ENCODE measurements around the gene ADGRE2. TPM values are rescaled to one million over a fixed set of nuclear protein-coding genes. Genes with fewer than 3 reads are reported as not detected.
"Not testable (repeated sequence)": the region's sequence is repeated elsewhere in the genome, so short reads cannot be mapped to it uniquely, and the experiment has no call there.

ADGRE2 gene
- total RNA-seq, 1 donor from 2014 or later, result 0.93 TPM

GRCh38 chr19:14770136-14770535, 8.2 kb downstream of the ADGRE2 start:
- ATAC-seq (ENCODE audit: low read depth) (no peak), DNase-seq (no peak)
- Mint-ChIP-seq H3K4me3 (no peak overlapping the region), H3K4me1 (peaks cover 7% of the 10 kb centered on the region), H3K27ac (no peak overlapping the region), H3K27me3 (peaks cover 9% of the 10 kb centered on the region), H3K36me3 (ENCODE audit: low read depth) (peaks cover 3% of the 10 kb centered on the region), H3K9me3 (no peaks in the 10 kb centered on the region)
- POLR2A ChIA-PET, result no interaction called here
- TF ChIP-seq CTCF (IDR thresholded peaks at IDR 0.05), result no peak
- CTCF ChIA-PET, result interaction anchor here (1.5 kb wide), 1 partner anchor 16 kb away, joined by 4 read pairs; no protein-coding TSS in a partner anchor
- intact Hi-C loops (cut with micrococcal nuclease), result no loop called here

DNA sequence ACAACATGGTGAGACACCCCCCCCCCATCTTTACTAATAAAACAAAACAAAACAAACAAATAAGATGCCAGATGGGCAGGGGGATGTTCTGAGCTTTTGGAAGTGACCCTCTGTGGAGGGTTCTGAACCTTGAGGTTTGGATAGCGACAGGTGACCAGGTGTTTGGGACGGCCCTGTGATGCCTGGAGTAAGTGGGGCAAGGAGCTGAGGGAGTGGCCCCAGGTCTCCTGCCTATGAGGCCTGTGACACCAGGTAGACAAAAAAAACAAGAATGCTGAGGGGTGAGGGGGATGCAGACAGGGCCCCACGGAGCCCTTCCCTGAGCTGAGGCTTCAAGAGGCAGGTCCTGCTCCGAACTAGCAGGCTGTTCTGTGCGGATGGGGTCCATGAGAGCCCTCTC, 9.2 kb downstream of the ADGRE2 start:
- ChIA-PET CTCF (interaction anchor here (1.5 kb wide), 1 partner anchor 16 kb away, joined by 4 read pairs; no protein-coding TSS in a partner anchor), POLR2A (no interaction called here)
- Mint-ChIP-seq H3K4me1 (peaks cover 7% of the 10 kb centered on the region), H3K4me3 (no peak overlapping the region), H3K27ac (no peak overlapping the region), H3K9me3 (no peaks in the 10 kb centered on the region), H3K27me3 (peaks cover 13% of the 10 kb centered on the region), H3K36me3 (ENCODE audit: low read depth) (peaks cover 3% of the 10 kb centered on the region)
- DNase-seq, result no peak
- intact Hi-C loops (cut with micrococcal nuclease), result no loop called here
- no peak for TF ChIP-seq CTCF (IDR thresholded peaks at IDR 0.05)
- no peak for ATAC-seq (ENCODE audit: low read depth)

- H3K27ac Mint-ChIP-seq, result no peak overlapping the region
- no peaks in the 10 kb centered on the region for H3K9me3 Mint-ChIP-seq
- intact Hi-C loops (cut with micrococcal nuclease), result no loop called here
- peaks cover 10% of the 10 kb centered on the region for H3K27me3 Mint-ChIP-seq
- ChIA-PET POLR2A (no interaction called here), CTCF (no interaction called here)
- ATAC-seq (ENCODE audit: low read depth) (no peak), DNase-seq (no peak)
- peaks cover 7% of the 10 kb centered on the region for H3K4me1 Mint-ChIP-seq
- H3K4me3 Mint-ChIP-seq, result no peak overlapping the region
- peaks cover 3% of the 10 kb centered on the region for H3K36me3 Mint-ChIP-seq (ENCODE audit: low read depth)
- TF ChIP-seq CTCF (IDR thresholded peaks at IDR 0.05), result no peak
Observed at GRCh38 chr19:14768001-14768400, 10.4 kb downstream of the ADGRE2 start.

DNA sequence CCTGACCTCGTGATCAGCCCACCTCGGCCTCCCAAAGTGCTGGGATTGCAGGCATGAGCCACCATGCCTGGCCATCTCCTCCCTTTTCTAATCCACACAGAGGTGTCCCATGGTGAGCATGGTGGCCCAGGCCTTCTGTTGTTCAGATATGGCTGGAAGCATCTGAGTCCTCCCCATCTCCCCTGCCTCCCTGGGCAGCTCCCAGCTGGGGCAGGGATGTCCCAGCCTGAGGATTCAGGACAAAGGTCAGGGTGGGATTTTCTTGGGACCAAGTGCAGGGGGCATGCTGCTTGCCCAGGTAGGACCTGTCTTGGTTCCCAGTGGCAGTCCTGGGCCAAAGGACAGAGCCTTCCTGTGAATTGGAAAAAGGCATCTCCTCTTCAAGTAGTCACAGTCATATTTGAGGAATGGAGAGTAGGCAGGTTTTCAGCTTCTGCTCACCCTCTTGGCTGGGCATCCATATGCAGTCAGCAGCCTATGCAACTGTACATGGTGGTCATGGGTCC, 10.8 kb downstream of the ADGRE2 start:
- Mint-ChIP-seq H3K27ac (no peak overlapping the region), H3K9me3 (no peaks in the 10 kb centered on the region), H3K4me3 (no peak overlapping the region), H3K4me1 (peaks cover 7% of the 10 kb centered on the region), H3K27me3 (peaks cover 10% of the 10 kb centered on the region), H3K36me3 (ENCODE audit: low read depth) (peaks cover 3% of the 10 kb centered on the region)
- intact Hi-C loops (cut with micrococcal nuclease), result no loop called here
- no peak for ATAC-seq (ENCODE audit: low read depth)
- DNase-seq, result no peak
- POLR2A ChIA-PET, result no interaction called here
- no peak for TF ChIP-seq CTCF (IDR thresholded peaks at IDR 0.05)
- CTCF ChIA-PET, result no interaction called here

GRCh38 chr19:14765841-14766240, 12.5 kb downstream of the ADGRE2 start:
- ATAC-seq (ENCODE audit: low read depth); H3K27ac Mint-ChIP-seq; POLR2A ChIA-PET; DNase-seq; intact Hi-C loops (cut with micrococcal nuclease); CTCF ChIA-PET; H3K9me3 Mint-ChIP-seq; H3K4me1 Mint-ChIP-seq; H3K36me3 Mint-ChIP-seq (ENCODE audit: low read depth); H3K4me3 Mint-ChIP-seq: not testable (repeated sequence)
- peaks cover 10% of the 10 kb centered on the region for H3K27me3 Mint-ChIP-seq

GRCh38 chr19:14765403-14765802, 13.0 kb downstream of the ADGRE2 start:
- H3K9me3 Mint-ChIP-seq; H3K36me3 Mint-ChIP-seq (ENCODE audit: low read depth); H3K27ac Mint-ChIP-seq; H3K4me1 Mint-ChIP-seq; DNase-seq; ATAC-seq (ENCODE audit: low read depth); intact Hi-C loops (cut with micrococcal nuclease); POLR2A ChIA-PET; CTCF ChIA-PET; H3K4me3 Mint-ChIP-seq: not testable (repeated sequence)
- H3K27me3 Mint-ChIP-seq, result peaks cover 10% of the 10 kb centered on the region

Measured in activated B cell treated with CpG ODN at 0.5 μM for 24 hours (primary cell).